Sigmoid colon (tissue), 7 donors: ENCODE data around the gene PLSCR4. TPM values are rescaled to one million over a fixed set of nuclear protein-coding genes. Genes with fewer than 3 reads are reported as not detected.

Source experiments
- DNase-seq: peaks from one replicate; pipeline ENCODE4 v3.0.0-alpha.2; 2019
- H3K27ac ChIP-seq, 4 donors: fragments of 200-600 bp; sonication (generic); one replicate each; pipeline ENCODE4 v1.5.1; 2016 to 2019; ENCODE audit warnings: mild to moderate bottlenecking in 1 of 4
- H3K27me3 ChIP-seq, 3 donors: fragments of 200-600 bp; sonication (generic); one replicate each; pipeline ENCODE4 v1.5.1; 2019; ENCODE audit warnings: mild to moderate bottlenecking in 1 of 3
- H3K36me3 ChIP-seq, 4 donors: fragments of 200-600 bp; sonication (generic); one replicate each; pipeline ENCODE4 v1.5.1; 2016 to 2019
- H3K4me1 ChIP-seq, 4 donors: fragments of 200-600 bp; sonication (generic); one replicate each; pipeline ENCODE4 v1.5.1; 2017 to 2019
- H3K4me3 ChIP-seq, 4 donors: fragments of 200-600 bp; sonication (generic); one replicate each; pipeline ENCODE4 v1.5.1; 2017 to 2019; ENCODE audit warnings: mild to moderate bottlenecking in 2 of 4, moderate library complexity in 1 of 4
- H3K9me3 ChIP-seq, 4 donors: fragments of 200-600 bp in 3 of 4; sonication (generic) in 3 of 4; one replicate each; pipeline versions ENCODE4 v1.5.1 to v1.6.1; 2013 to 2019
- EP300 ChIP-seq, 4 donors: sonication (generic); formaldehyde crosslinking; IDR thresholded peaks; one replicate each; pipeline ENCODE4 v1.6.1; 2017; ENCODE audit warnings: antibody characterized with exemption in 4 of 4
- POLR2A ChIP-seq, 2 donors: fragments of 450-650 bp; IDR thresholded peaks; one replicate each; pipeline ENCODE4 v1.6.1; 2016; ENCODE audit warnings: antibody characterized with exemption in 2 of 2, mild to moderate bottlenecking in 2 of 2, moderate library complexity in 2 of 2
- POLR2AphosphoS5 ChIP-seq, 4 donors: sonication (generic); formaldehyde crosslinking; IDR thresholded peaks; one replicate each; pipeline ENCODE4 v1.6.1; 2017; ENCODE audit warnings: antibody characterized with exemption in 4 of 4
- WGBS, 2 donors: extraction: QIAGEN DNeasy Blood & Tissue Kit; methylation state at CpG; one replicate each; pipeline ENCODE4 v1.1.7; 2013; 5-methylcytosine and 5-hydroxymethylcytosine counted together
- intact Hi-C: fragments of 100-400 bp; cut with DNase I; formaldehyde crosslinking; loops from one replicate; pipeline ENCODE4 v1.15.1; 2023
- polyA plus RNA-seq, 3 donors: library from polyadenylated mRNA; stranded (reverse); fragments of 200-250 nt; gene quantifications; one replicate each; pipeline ENCODE4 v1.2.3, GENCODE V29; 2013
- total RNA-seq, 4 donors: library from RNA; depleted of rRNA; stranded (reverse); fragments of >200 nt; gene quantifications; one replicate each; pipeline ENCODE4 v1.1.0, GENCODE V29; 2016
- TF ChIP-seq, protein P1 (sequence below), 4 experiments: fragments of 450-650 bp in 3 of 4; fragments of 200-600 bp in 1 of 4; IDR thresholded peaks; one replicate each; pipeline ENCODE4 v1.5.1; 2016 to 2019; ENCODE audit warnings: antibody characterized with exemption in 4 of 4, mild to moderate bottlenecking in 3 of 4, moderate library complexity in 2 of 4
- donor health status: healthy with polysubstance abuse.
- donor health status: Bipolar disorder and iron deficiency.
- donor health status: healthy.

PLSCR4 gene
- total and polyA plus RNA-seq, 7 donors: 17.5 to 67.4 (median 53.5) TPM

DNA sequence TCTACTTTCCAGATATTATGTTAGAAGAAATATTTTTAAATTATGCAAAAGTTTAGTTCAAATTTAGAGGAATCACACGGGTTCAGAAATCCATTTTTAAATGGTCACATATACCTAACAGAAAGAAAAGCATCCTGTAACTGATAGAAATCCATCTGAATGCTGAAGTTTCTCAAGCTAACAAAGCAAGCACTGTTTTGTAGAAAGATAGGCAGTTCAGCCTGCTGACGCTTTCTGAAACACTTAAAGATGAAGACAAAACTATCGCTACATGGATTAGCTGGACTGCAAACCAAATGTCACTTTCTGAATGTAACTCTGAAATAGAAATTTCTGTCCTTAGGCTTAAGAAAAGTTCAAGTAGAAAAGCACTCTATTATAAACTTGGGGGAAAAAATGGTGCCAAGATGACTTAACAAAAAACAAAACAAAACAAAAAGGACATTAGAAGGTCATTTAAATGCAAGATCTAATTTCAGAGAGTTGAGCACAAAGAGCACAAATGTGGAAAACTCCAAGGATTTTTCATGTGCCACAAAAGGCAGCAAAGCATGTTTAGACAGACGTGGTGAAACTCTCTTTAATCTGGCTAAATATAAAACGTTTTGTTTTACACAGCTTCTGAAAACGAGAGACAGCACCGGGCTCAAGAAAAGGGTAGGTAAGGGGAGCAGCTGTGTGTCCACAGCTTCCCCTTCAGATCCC lies 91.1 kb downstream of the PLSCR4 start:
- TF ChIP-seq POLR2A (IDR thresholded peaks at IDR 0.05) (no peak), EP300 (IDR thresholded peaks at IDR 0.05) (no peak)
- TF ChIP-seq, protein P1, sequence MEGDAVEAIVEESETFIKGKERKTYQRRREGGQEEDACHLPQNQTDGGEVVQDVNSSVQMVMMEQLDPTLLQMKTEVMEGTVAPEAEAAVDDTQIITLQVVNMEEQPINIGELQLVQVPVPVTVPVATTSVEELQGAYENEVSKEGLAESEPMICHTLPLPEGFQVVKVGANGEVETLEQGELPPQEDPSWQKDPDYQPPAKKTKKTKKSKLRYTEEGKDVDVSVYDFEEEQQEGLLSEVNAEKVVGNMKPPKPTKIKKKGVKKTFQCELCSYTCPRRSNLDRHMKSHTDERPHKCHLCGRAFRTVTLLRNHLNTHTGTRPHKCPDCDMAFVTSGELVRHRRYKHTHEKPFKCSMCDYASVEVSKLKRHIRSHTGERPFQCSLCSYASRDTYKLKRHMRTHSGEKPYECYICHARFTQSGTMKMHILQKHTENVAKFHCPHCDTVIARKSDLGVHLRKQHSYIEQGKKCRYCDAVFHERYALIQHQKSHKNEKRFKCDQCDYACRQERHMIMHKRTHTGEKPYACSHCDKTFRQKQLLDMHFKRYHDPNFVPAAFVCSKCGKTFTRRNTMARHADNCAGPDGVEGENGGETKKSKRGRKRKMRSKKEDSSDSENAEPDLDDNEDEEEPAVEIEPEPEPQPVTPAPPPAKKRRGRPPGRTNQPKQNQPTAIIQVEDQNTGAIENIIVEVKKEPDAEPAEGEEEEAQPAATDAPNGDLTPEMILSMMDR (IDR thresholded peaks at IDR 0.05): peak in 1 of 4 experiments; percentile 58
- DNase-seq: no peak
- Histone ChIP-seq H3K4me1 (peaks cover 0 to 63% (median 40%) of the 10 kb centered on the region in 4 donors), H3K27ac (peak overlapping the region; percentile 93 to 94 (median 93)), H3K9me3 (no peaks in the 10 kb centered on the region), H3K27me3 (no peaks in the 10 kb centered on the region), H3K36me3 (no peaks in the 10 kb centered on the region), H3K4me3 (peak overlapping the region; percentile 72 to 91 (median 86))
- intact Hi-C loops: loop anchor here (2.0 to 5.0 kb wide), 2 partner anchors 21 to 92 kb away; no protein-coding TSS in a partner anchor
- 5 to 20% methylated on average over 7 of the region's 7 CpGs for WGBS, 2 donors

DNA sequence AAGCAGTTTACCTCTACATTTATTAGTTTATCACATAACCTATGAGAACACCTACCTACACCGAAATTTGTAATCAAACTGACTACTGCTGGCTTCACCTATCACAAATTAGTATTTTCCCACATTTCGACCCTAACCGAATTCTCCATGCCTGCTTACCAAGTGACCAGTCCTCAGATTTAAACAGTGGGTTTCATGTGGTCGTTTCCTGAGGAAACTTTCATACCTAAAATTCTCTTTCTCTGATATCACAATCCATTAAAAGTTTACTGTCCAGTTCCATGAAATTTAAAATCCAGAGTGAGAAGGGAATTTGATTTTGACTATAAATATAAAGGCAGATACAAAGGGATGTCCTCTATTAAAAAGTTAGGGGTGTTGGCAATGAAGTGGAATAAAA lies 91.9 kb downstream of the PLSCR4 start:
- Histone ChIP-seq H3K36me3 (no peaks in the 10 kb centered on the region), H3K4me3 (peak overlapping the region; percentile 72 to 91 (median 86)), H3K27ac (peak overlapping the region; percentile 93 to 94 (median 93)), H3K27me3 (no peaks in the 10 kb centered on the region), H3K4me1 (peaks cover 0 to 64% (median 47%) of the 10 kb centered on the region in 4 donors), H3K9me3 (no peaks in the 10 kb centered on the region)
- TF ChIP-seq EP300 (IDR thresholded peaks at IDR 0.05): no peak
- TF ChIP-seq POLR2A (IDR thresholded peaks at IDR 0.05): no peak
- TF ChIP-seq, protein P1 (IDR thresholded peaks at IDR 0.05): no peak
- TF ChIP-seq POLR2AphosphoS5 (IDR thresholded peaks at IDR 0.05): no peak
- intact Hi-C loops: no loop called here
- WGBS, 2 donors: 55 to 81% methylated on average over 4 of the region's 4 CpGs
- DNase-seq: no peak

DNA sequence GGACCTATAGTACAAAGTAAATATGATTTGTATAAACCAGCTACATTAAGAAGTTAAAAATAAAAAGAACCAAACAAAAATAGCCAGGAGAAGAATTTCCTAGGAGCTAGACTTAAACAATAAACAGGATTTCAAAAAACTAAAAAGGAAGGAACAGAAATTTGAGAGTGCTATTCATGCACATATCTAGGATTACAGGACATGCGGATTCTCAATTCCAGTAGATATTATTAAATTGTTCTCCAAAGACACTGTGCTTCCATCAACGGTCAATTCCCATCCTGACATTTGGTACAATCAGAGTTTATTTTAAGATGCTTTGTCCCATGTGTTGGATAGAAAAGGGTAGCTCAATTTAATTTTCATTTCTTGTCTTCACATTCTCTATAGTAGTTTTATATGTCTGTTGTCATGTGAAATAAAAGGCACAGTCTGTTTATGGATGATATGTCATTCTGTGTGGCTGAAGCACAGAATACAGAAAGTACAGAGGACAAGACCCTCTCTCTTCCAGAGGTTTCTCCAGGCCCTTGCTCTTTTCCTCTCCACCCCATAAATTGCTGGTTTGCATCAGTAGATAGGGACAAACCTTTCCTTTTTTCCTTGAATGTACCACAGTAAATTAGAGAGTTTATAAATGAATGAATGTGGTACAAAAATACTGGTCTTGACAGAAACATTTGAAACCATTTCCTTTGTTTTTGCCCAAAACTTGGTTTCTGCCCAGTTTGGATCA lies 93.4 kb downstream of the PLSCR4 start:
- Histone ChIP-seq H3K36me3 (no peaks in the 10 kb centered on the region), H3K27ac (peak overlapping the region; percentile 93 to 94 (median 93)), H3K9me3 (no peaks in the 10 kb centered on the region), H3K4me3 (peak overlapping the region in 2 of 4 donors; percentile 86 to 91), H3K4me1 (peaks cover 0 to 65% (median 53%) of the 10 kb centered on the region in 4 donors), H3K27me3 (no peaks in the 10 kb centered on the region)
- WGBS, 2 donors: 75 to 77% methylated on average over 2 of the region's 2 CpGs
- TF ChIP-seq POLR2AphosphoS5 (IDR thresholded peaks at IDR 0.05): no peak
- no peak for TF ChIP-seq EP300 (IDR thresholded peaks at IDR 0.05)
- no peak for TF ChIP-seq POLR2A (IDR thresholded peaks at IDR 0.05)
- TF ChIP-seq, protein P1 (IDR thresholded peaks at IDR 0.05): no peak
- DNase-seq: no peak
- intact Hi-C loops: no loop called here

DNA sequence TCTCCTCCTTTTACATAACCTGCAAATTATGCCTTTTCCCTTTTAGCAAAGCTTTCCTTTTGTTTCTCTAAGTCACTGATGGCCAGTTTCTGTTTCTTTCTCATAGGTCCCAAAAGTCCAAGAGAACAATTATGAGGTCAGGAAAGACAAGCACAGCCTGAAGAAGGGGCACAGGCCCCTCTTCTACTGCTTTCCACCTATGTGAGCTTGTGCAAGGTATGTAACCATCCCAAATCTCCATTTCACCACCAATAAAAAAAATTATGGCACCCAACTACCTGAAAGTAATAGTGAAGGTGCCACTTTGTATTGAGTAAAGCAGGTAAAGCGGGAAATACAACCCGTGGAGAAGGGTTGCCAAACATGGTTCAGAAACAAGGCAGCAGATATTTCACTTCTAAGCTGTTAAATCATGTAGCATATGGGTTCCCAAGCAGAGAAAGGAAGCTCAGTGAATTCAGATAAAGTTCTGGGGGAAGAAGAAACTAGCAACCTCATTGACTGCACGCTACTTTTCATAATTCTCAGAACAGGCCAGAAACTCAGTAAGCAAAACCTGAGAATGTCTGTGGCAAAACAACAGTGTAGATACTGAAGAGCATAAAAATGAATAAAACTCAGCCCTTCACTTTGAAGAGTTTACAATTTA lies 94.1 kb downstream of the PLSCR4 start:
- intact Hi-C loops: no loop called here
- Histone ChIP-seq H3K4me3 (peak overlapping the region; percentile 1 to 91 (median 50)), H3K27ac (peak overlapping the region; percentile 93 to 94 (median 93)), H3K4me1 (peaks cover 0 to 65% (median 53%) of the 10 kb centered on the region in 4 donors), H3K27me3 (no peaks in the 10 kb centered on the region), H3K36me3 (no peaks in the 10 kb centered on the region), H3K9me3 (no peaks in the 10 kb centered on the region)
- no peak for DNase-seq
- no peak for TF ChIP-seq POLR2A (IDR thresholded peaks at IDR 0.05)
- no peak for TF ChIP-seq EP300 (IDR thresholded peaks at IDR 0.05)
- no peak for TF ChIP-seq POLR2AphosphoS5 (IDR thresholded peaks at IDR 0.05)
- TF ChIP-seq, protein P1 (IDR thresholded peaks at IDR 0.05): no peak
- WGBS, 2 donors: 46 to 60% methylated on average over 3 of the region's 3 CpGs
